ENCODE measurements around the gene NLK. TPM values are rescaled to one million over a fixed set of nuclear protein-coding genes. Genes with fewer than 3 reads are reported as not detected.

The NLK gene
- total and polyA plus RNA-seq, 10 of the 15 experiments (the other 5 are each of a cell fraction or from before 2014, with no cell fraction given) = 5.0 to 22.9 (median 15.0) TPM

GRCh38 chr17:28228986-28229729, 186.7 kb downstream of the NLK start:
- Histone ChIP-seq H3K9me3 (replicated peaks; ENCODE audit: control insufficient read depth, insufficient read depth, low read length) (no peaks in the 10 kb centered on the region), H3K4me3 (no peak overlapping the region), H3K9ac (ENCODE audit: control insufficient read depth, insufficient read depth, low read length) (no peak overlapping the region), H3K4me1 (ENCODE audit: control insufficient read depth, insufficient read depth, low read length) (no peaks in the 10 kb centered on the region), H4K20me1 (ENCODE audit: control insufficient read depth, insufficient read depth) (no peaks in the 10 kb centered on the region), H3K27ac (ENCODE audit: control insufficient read depth, insufficient read depth) (no peak overlapping the region), H3K36me3 (ENCODE audit: control insufficient read depth in 2 of 2, insufficient read depth in 2 of 2, low read length in 1 of 2) (no peaks in the 10 kb centered on the region), H3K4me2 (ENCODE audit: control insufficient read depth, insufficient read depth) (no peak overlapping the region), H3K79me2 (ENCODE audit: control insufficient read depth, insufficient read depth, low read length) (no peaks in the 10 kb centered on the region), H3K27me3 (replicated peaks in 1 of 2; ENCODE audit: control insufficient read depth in 2 of 2, insufficient read depth in 2 of 2, low read length in 1 of 2) (peaks cover 0 to 9% of the 10 kb centered on the region in 2 experiments; a peak in 1 of 4 replicates), H2AFZ (ENCODE audit: control insufficient read depth, low read depth, low read length) (no peak overlapping the region)
- TF ChIP-seq MYB (IDR thresholded peaks at IDR 0.05; ENCODE audit: borderline replicate concordance, low read depth, low read length) (no peak), HDGF (IDR thresholded peaks at IDR 0.05) (no peak), EED (IDR thresholded peaks at IDR 0.05; ENCODE audit: low read depth) (no peak), TAF1 (IDR thresholded peaks at IDR 0.05; ENCODE audit: borderline replicate concordance, low read depth, low read length) (no peak), CHD4 (IDR thresholded peaks at IDR 0.05) (no peak), ASH2L (IDR thresholded peaks at IDR 0.05; ENCODE audit: borderline replicate concordance, low read depth) (no peak), ZNF217 (IDR thresholded peaks at IDR 0.05) (no peak), CTCF (IDR thresholded peaks at IDR 0.05 in 2 of 3, conservative IDR thresholded peaks at IDR 0.05 in 1 of 3; ENCODE audit: control insufficient read depth in 2 of 3, extremely low read depth in 1 of 3, insufficient read depth in 1 of 3, low read depth in 3 of 3, low read length in 3 of 3) (no peak), ZBTB11 (CRISPR knock-in tag; IDR thresholded peaks at IDR 0.05) (no peak), ZNF592 (IDR thresholded peaks at IDR 0.05) (no peak), ETV6 (conservative IDR thresholded peaks at IDR 0.05 in 1 of 2, IDR thresholded peaks at IDR 0.05 in 1 of 2; ENCODE audit: borderline replicate concordance in 1 of 2, low read depth in 1 of 2) (no peak), IKZF1 (conservative IDR thresholded peaks at IDR 0.05) (no peak), SMC3 (IDR thresholded peaks at IDR 0.05; ENCODE audit: borderline replicate concordance, low read length) (no peak), CREM (IDR thresholded peaks at IDR 0.05; ENCODE audit: low read depth) (no peak), ESRRA (IDR thresholded peaks at IDR 0.05; ENCODE audit: low read length) (no peak)
- BruUV-seq (replicated peaks) = no TSS peak
- no peak for FAIRE-seq
- SMC1A ChIA-PET (ENCODE audit: uncharacterized antibody, unreplicated experiment) = no interaction called here
- RAD21 ChIA-PET (ENCODE audit: unreplicated experiment) = no interaction called here
- CTCF ChIA-PET = interaction anchor here (1.4 kb wide), 1 partner anchor 9 kb away, joined by 3 read pairs; no protein-coding TSS in a partner anchor
- POLR2A ChIA-PET = no interaction called here
- intact Hi-C loops (cut with micrococcal nuclease; ENCODE audit: unreplicated experiment) (no loop called here), in situ Hi-C loops (cut with MboI) (no loop called here)
- no peak for ATAC-seq
- DNase-seq (ENCODE audit: low read depth, low spot score) = no peak
- 26% methylated on average over 4 of the region's 4 CpGs for WGBS (ENCODE audit: insufficient coverage, insufficient replicate concordance, low lambda C conversion rate, missing lambda C conversion rate)

All from GM12878 (cell line).